ENCODE data around the gene EHD3. TPM values are rescaled to one million over a fixed set of nuclear protein-coding genes. Genes with fewer than 3 reads are reported as not detected.

Gene EHD3
- total and polyA plus RNA-seq, 2 of the 4 experiments (the other 2 are of a cell fraction): 29.1 to 39.8 TPM

DNA sequence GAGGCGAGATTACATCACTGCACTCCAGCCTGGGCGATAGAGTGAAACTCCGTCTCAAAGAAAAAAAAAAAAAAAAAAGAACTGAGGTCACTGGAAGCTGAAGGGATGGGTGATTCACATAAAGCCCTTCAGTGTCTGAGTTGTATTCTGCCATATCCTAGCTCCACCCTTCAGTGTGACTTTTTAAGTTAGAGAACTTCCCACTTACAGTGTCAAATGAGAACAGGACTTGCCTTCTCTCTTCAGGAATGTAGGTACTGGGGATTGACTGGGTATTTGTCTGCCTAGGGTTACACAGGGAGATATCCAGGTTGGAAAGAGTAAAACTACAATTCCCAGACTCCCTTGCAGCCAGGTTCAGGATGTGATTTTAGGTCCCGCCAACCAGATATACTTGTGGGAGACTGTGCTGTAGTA, 37.9 kb downstream of the EHD3 start:
- H2AK5ac ChIP-seq (ENCODE audit: low read depth, low read length): no peak overlapping the region
- no peak overlapping the region for H4K8ac ChIP-seq (ENCODE audit: low read depth in 2 of 2, low read length in 2 of 2)
- no peak overlapping the region for H3K4ac ChIP-seq (ENCODE audit: low read depth, low read length)
- no peak overlapping the region for H2BK15ac ChIP-seq (ENCODE audit: low read depth, low read length)
- intact Hi-C loops (cut with micrococcal nuclease): no loop called here
- no peak overlapping the region for H2BK5ac ChIP-seq (ENCODE audit: low read depth, low read length, poor library complexity, severe bottlenecking)
- peaks cover 23% of the 10 kb centered on the region; the same call in 1 of the 2 replicates for H3K9me1 ChIP-seq (ENCODE audit: insufficient read depth, low read length)
- H3K23ac ChIP-seq (ENCODE audit: low read depth, low read length): no peak overlapping the region
- no TSS peak for BruUV-seq (replicated peaks)
- H2AK9ac ChIP-seq (replicated peaks; ENCODE audit: low read depth, low read length, poor library complexity): no peak overlapping the region
- peak; percentile 26 for DNase-seq
- peaks cover 23% of the 10 kb centered on the region for H3K4me1 ChIP-seq (ENCODE audit: control insufficient read depth, insufficient read depth, low read length)
- no peak for ATAC-seq (ENCODE audit: low read depth)
- peaks cover 2% of the 10 kb centered on the region; the same call in 1 of the 2 replicates for H3K36me3 ChIP-seq (ENCODE audit: control insufficient read depth, insufficient read depth, low read length)
- H3K14ac ChIP-seq (replicated peaks; ENCODE audit: low read depth, low read length): no peak overlapping the region
- no peak overlapping the region for H2AFZ ChIP-seq (replicated peaks; ENCODE audit: low read length, poor library complexity)
- H3K9me3 ChIP-seq (ENCODE audit: control insufficient read depth, insufficient read depth, low read length): no peaks in the 10 kb centered on the region
- H4K91ac ChIP-seq (ENCODE audit: insufficient read depth, low read depth, low read length): no peak overlapping the region
- no peak for TF ChIP-seq MAFK (IDR thresholded peaks at IDR 0.05; ENCODE audit: low read depth, low read length)
- TF ChIP-seq RAD21 (IDR thresholded peaks at IDR 0.05; ENCODE audit: low read length): no peak
- no peak for TF ChIP-seq BHLHE40 (IDR thresholded peaks at IDR 0.05; ENCODE audit: low read depth, low read length)
- no peak for TF ChIP-seq RFX5 (IDR thresholded peaks at IDR 0.05; ENCODE audit: low read depth, low read length)
- TF ChIP-seq MXI1 (IDR thresholded peaks at IDR 0.05; ENCODE audit: borderline replicate concordance, low read depth, low read length): no peak
- no peak for TF ChIP-seq RCOR1 (IDR thresholded peaks at IDR 0.05; ENCODE audit: insufficient replicate concordance, low read length)
- TF ChIP-seq CEBPB (IDR thresholded peaks at IDR 0.05; ENCODE audit: low read depth, low read length): no peak
- TF ChIP-seq ELK1 (IDR thresholded peaks at IDR 0.05; ENCODE audit: borderline replicate concordance, low read depth, low read length): no peak
- TF ChIP-seq FOS (IDR thresholded peaks at IDR 0.05; ENCODE audit: low read depth, low read length): no peak
- TF ChIP-seq, protein P1, sequence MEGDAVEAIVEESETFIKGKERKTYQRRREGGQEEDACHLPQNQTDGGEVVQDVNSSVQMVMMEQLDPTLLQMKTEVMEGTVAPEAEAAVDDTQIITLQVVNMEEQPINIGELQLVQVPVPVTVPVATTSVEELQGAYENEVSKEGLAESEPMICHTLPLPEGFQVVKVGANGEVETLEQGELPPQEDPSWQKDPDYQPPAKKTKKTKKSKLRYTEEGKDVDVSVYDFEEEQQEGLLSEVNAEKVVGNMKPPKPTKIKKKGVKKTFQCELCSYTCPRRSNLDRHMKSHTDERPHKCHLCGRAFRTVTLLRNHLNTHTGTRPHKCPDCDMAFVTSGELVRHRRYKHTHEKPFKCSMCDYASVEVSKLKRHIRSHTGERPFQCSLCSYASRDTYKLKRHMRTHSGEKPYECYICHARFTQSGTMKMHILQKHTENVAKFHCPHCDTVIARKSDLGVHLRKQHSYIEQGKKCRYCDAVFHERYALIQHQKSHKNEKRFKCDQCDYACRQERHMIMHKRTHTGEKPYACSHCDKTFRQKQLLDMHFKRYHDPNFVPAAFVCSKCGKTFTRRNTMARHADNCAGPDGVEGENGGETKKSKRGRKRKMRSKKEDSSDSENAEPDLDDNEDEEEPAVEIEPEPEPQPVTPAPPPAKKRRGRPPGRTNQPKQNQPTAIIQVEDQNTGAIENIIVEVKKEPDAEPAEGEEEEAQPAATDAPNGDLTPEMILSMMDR (conservative IDR thresholded peaks at IDR 0.05; ENCODE audit: low read depth, low read length): no peak
- TF ChIP-seq NFE2L2 (IDR thresholded peaks at IDR 0.05; ENCODE audit: low read depth, low read length): no peak
- H3K27ac ChIP-seq (ENCODE audit: insufficient read depth, low read length): no peak overlapping the region
- 0 out of 2 replicates have a peak, but pooled peaks cover 3% of the 10 kb centered on the region for H4K20me1 ChIP-seq (ENCODE audit: insufficient read depth, low read length)
- ChIA-PET POLR2A (ENCODE audit: unreplicated experiment) (interaction anchor here (0.6 kb wide), 1 partner anchor 1026 kb away, joined by 9 read pairs; no protein-coding TSS in a partner anchor), CTCF (no interaction called here)
- 0 out of 2 replicates have a peak, but pooled peaks cover 4% of the 10 kb centered on the region for H3K27me3 ChIP-seq (ENCODE audit: control insufficient read depth, insufficient read depth, low read length)
- in situ Hi-C loops (cut with MboI; ENCODE audit: low sequenced_read_pairs): no loop called here
- no peak overlapping the region for H3K4me3 ChIP-seq (ENCODE audit: insufficient read depth, low read depth, low read length)
- no peak overlapping the region for H3K9ac ChIP-seq (ENCODE audit: low read depth, low read length)
- H3K56ac ChIP-seq (ENCODE audit: extremely low read depth, insufficient read depth, low read length): no peak overlapping the region
- H3K79me1 ChIP-seq (ENCODE audit: low read depth in 1 of 2, low read length in 2 of 2): no peaks in the 10 kb centered on the region; a peak in 1 of 4 replicates
- H3K18ac ChIP-seq (ENCODE audit: low read depth, low read length): no peak overlapping the region
- no peak overlapping the region for H3K4me2 ChIP-seq (ENCODE audit: low read depth, low read length)
- no peak overlapping the region for H2BK20ac ChIP-seq (ENCODE audit: low read depth, low read length)
- dilution Hi-C loops (cut with HindIII; ENCODE audit: low sequenced_read_pairs, unreplicated experiment): no loop called here
- no peak overlapping the region for H4K5ac ChIP-seq (ENCODE audit: low read depth, low read length)
- no CpG with 5 or more reads among the region's 4 CpGs for WGBS, 2 experiments (ENCODE audit: extremely low coverage in 2 of 2, insufficient read length in 1 of 2)
- no peak overlapping the region for H2BK120ac ChIP-seq (ENCODE audit: low read depth, low read length)
